Measurements from ENCODE around the gene SENP6. TPM values are rescaled to one million over a fixed set of nuclear protein-coding genes. Genes with fewer than 3 reads are reported as not detected.
"Not testable (repeated sequence)": the region's sequence is repeated elsewhere in the genome, so short reads cannot be mapped to it uniquely, and the experiment has no call there.

The SENP6 gene
- total and polyA plus RNA-seq, 7 experiments from 2014 or later, result 51.7 to 132 (median 106) TPM

- Mint-ChIP-seq H3K9me3 (peaks cover 0 to 12% (median 4%) of the 10 kb centered on the region in 11 donors), H3K36me3 (peaks cover 9 to 66% (median 50%) of the 10 kb centered on the region in 5 donors), H3K27ac (peak overlapping the region in 2 of 9 donors; percentile 38 to 42), H3K4me1 (peaks cover 14 to 42% (median 25%) of the 10 kb centered on the region in 7 donors)
- H3K27me3 Mint-ChIP-seq; H3K27me3 ChIP-seq (ENCODE audit: control insufficient read depth in 2 of 2, insufficient read depth in 2 of 2, low read length in 2 of 2); H3K9me3 ChIP-seq (ENCODE audit: control insufficient read depth in 2 of 3, low read length in 3 of 3); H3K4me1 ChIP-seq (ENCODE audit: control insufficient read depth in 2 of 2, insufficient read depth in 2 of 2, low read length in 2 of 2); intact Hi-C loops (cut with micrococcal nuclease); H3K4me3 ChIP-seq (ENCODE audit: low read length); H3K27ac ChIP-seq (ENCODE audit: low read depth, low read length); CTCF ChIA-PET; ATAC-seq; H3K4me3 Mint-ChIP-seq; H3K36me3 ChIP-seq (ENCODE audit: control insufficient read depth in 2 of 3, insufficient read depth in 3 of 3, low read length in 3 of 3): not testable (repeated sequence)
- POLR2A ChIA-PET, result interaction anchor here (0.7 kb wide), 1 partner anchor 428 kb away, joined by 3 read pairs; no protein-coding TSS in a partner anchor
- peak in 1 of 9 donors; percentile 7 for DNase-seq
Observed at GRCh38 chr6:75687937-75688336, 86.3 kb downstream of the SENP6 start.

GRCh38 chr6:75689576-75689975, 87.9 kb downstream of the SENP6 start:
- Histone ChIP-seq H3K4me3 (ENCODE audit: low read length) (no peak overlapping the region), H3K9me3 (ENCODE audit: control insufficient read depth in 2 of 3, low read length in 3 of 3) (no peaks in the 10 kb centered on the region), H3K4me1 (ENCODE audit: control insufficient read depth in 2 of 2, insufficient read depth in 2 of 2, low read length in 2 of 2) (no peaks in the 10 kb centered on the region), H3K27me3 (ENCODE audit: control insufficient read depth in 2 of 2, insufficient read depth in 2 of 2, low read length in 2 of 2) (no peaks in the 10 kb centered on the region), H3K36me3 (ENCODE audit: control insufficient read depth in 2 of 3, insufficient read depth in 3 of 3, low read length in 3 of 3) (peaks cover 0 to 9% (median 0%) of the 10 kb centered on the region in 3 experiments), H3K27ac (ENCODE audit: low read depth, low read length) (no peak overlapping the region)
- H3K27me3 Mint-ChIP-seq, result no peaks in the 10 kb centered on the region
- intact Hi-C loops (cut with micrococcal nuclease), result no loop called here
- no peak overlapping the region for H3K4me3 Mint-ChIP-seq
- H3K4me1 Mint-ChIP-seq, result peaks cover 14 to 32% (median 19%) of the 10 kb centered on the region in 7 donors
- H3K36me3 Mint-ChIP-seq, result peaks cover 6 to 55% (median 36%) of the 10 kb centered on the region in 5 donors
- H3K27ac Mint-ChIP-seq, result peak overlapping the region in 1 of 9 donors; percentile 14
- peaks cover 0 to 3% (median 0%) of the 10 kb centered on the region in 11 donors for H3K9me3 Mint-ChIP-seq
- ChIA-PET POLR2A (interaction anchor here (0.6 kb wide), 1 partner anchor 59 kb away, joined by 5 read pairs; no protein-coding TSS in a partner anchor), CTCF (no interaction called here)
- ATAC-seq, result no peak
- DNase-seq, result no peak

GRCh38 chr6:75691012-75691411, 89.3 kb downstream of the SENP6 start:
- H3K9me3 Mint-ChIP-seq, result peaks cover 0 to 3% (median 0%) of the 10 kb centered on the region in 11 donors
- intact Hi-C loops (cut with micrococcal nuclease), result loop anchor here in 1 of 2 donors (10.0 kb wide), 1 partner anchor 406 kb away; the partner anchor contains the start of gene TMEM30A

GRCh38 chr6:75693534-75693933, 91.9 kb downstream of the SENP6 start:
- H3K4me1 Mint-ChIP-seq, result peaks cover 0 to 2% (median 0%) of the 10 kb centered on the region in 7 donors
- no peak overlapping the region for H3K27ac ChIP-seq (ENCODE audit: low read depth, low read length)
- DNase-seq, result no peak
- CTCF ChIA-PET, result interaction anchor here (0.5 kb wide), 1 partner anchor 100 kb away, joined by 4 read pairs; no protein-coding TSS in a partner anchor
- peak overlapping the region in 1 of 9 donors; percentile 12 for H3K27ac Mint-ChIP-seq
- H3K9me3 Mint-ChIP-seq, result no peaks in the 10 kb centered on the region
- peaks cover 0 to 25% (median 7%) of the 10 kb centered on the region in 3 experiments for H3K36me3 ChIP-seq (ENCODE audit: control insufficient read depth in 2 of 3, insufficient read depth in 3 of 3, low read length in 3 of 3)
- peaks cover 0 to 34% (median 24%) of the 10 kb centered on the region in 5 donors for H3K36me3 Mint-ChIP-seq
- intact Hi-C loops (cut with micrococcal nuclease), result loop anchor here in 1 of 2 donors (10.0 kb wide), 1 partner anchor 409 kb away; the partner anchor contains the start of gene TMEM30A
- H3K27me3 ChIP-seq (ENCODE audit: control insufficient read depth in 2 of 2, insufficient read depth in 2 of 2, low read length in 2 of 2), result no peaks in the 10 kb centered on the region
- H3K27me3 Mint-ChIP-seq, result no peaks in the 10 kb centered on the region
- H3K4me3 Mint-ChIP-seq, result no peak overlapping the region
- no peak for ATAC-seq
- POLR2A ChIA-PET, result no interaction called here
- no peaks in the 10 kb centered on the region for H3K9me3 ChIP-seq (ENCODE audit: control insufficient read depth in 2 of 3, low read length in 3 of 3)
- H3K4me1 ChIP-seq (ENCODE audit: control insufficient read depth in 2 of 2, insufficient read depth in 2 of 2, low read length in 2 of 2), result no peaks in the 10 kb centered on the region
- H3K4me3 ChIP-seq (ENCODE audit: low read length), result no peak overlapping the region

More at GRCh38 chr6:75691012-75691411, 89.3 kb downstream of the SENP6 start:
- ATAC-seq (no peak), DNase-seq (no peak)
- Mint-ChIP-seq H3K4me1 (peaks cover 10 to 20% (median 14%) of the 10 kb centered on the region in 7 donors), H3K27ac (no peak overlapping the region), H3K36me3 (peaks cover 6 to 45% (median 27%) of the 10 kb centered on the region in 5 donors), H3K4me3 (no peak overlapping the region), H3K27me3 (no peaks in the 10 kb centered on the region)
- H3K4me1 ChIP-seq (ENCODE audit: control insufficient read depth in 2 of 2, insufficient read depth in 2 of 2, low read length in 2 of 2), result no peaks in the 10 kb centered on the region
- H3K27ac ChIP-seq (ENCODE audit: low read depth, low read length), result no peak overlapping the region
- peaks cover 0 to 9% (median 0%) of the 10 kb centered on the region in 3 experiments for H3K36me3 ChIP-seq (ENCODE audit: control insufficient read depth in 2 of 3, insufficient read depth in 3 of 3, low read length in 3 of 3)
- ChIA-PET CTCF (interaction anchor here (0.6 to 0.7 kb wide), 2 partner anchors 426 to 1952 kb away, joined by 3 read pairs; no protein-coding TSS in a partner anchor), POLR2A (no interaction called here)
- no peak overlapping the region for H3K4me3 ChIP-seq (ENCODE audit: low read length)
- no peaks in the 10 kb centered on the region for H3K9me3 ChIP-seq (ENCODE audit: control insufficient read depth in 2 of 3, low read length in 3 of 3)
- H3K27me3 ChIP-seq (ENCODE audit: control insufficient read depth in 2 of 2, insufficient read depth in 2 of 2, low read length in 2 of 2), result no peaks in the 10 kb centered on the region

- Mint-ChIP-seq H3K9me3 (no peaks in the 10 kb centered on the region), H3K4me3 (no peak overlapping the region), H3K4me1 (peaks cover 0 to 2% (median 0%) of the 10 kb centered on the region in 7 donors), H3K27me3 (no peaks in the 10 kb centered on the region), H3K27ac (peak overlapping the region in 1 of 9 donors; percentile 8), H3K36me3 (peaks cover 0 to 34% (median 24%) of the 10 kb centered on the region in 5 donors)
- POLR2A ChIA-PET, result no interaction called here
- intact Hi-C loops (cut with micrococcal nuclease), result loop anchor here in 1 of 2 donors (10.0 kb wide), 1 partner anchor 410 kb away; the partner anchor contains the start of gene TMEM30A
- Histone ChIP-seq H3K4me3 (ENCODE audit: low read length) (no peak overlapping the region), H3K27me3 (ENCODE audit: control insufficient read depth in 2 of 2, insufficient read depth in 2 of 2, low read length in 2 of 2) (no peaks in the 10 kb centered on the region), H3K36me3 (ENCODE audit: control insufficient read depth in 2 of 3, insufficient read depth in 3 of 3, low read length in 3 of 3) (peaks cover 0 to 25% (median 7%) of the 10 kb centered on the region in 3 experiments), H3K27ac (ENCODE audit: low read depth, low read length) (no peak overlapping the region), H3K9me3 (ENCODE audit: control insufficient read depth in 2 of 3, low read length in 3 of 3) (no peaks in the 10 kb centered on the region), H3K4me1 (ENCODE audit: control insufficient read depth in 2 of 2, insufficient read depth in 2 of 2, low read length in 2 of 2) (no peaks in the 10 kb centered on the region)
- no peak for DNase-seq
- CTCF ChIA-PET, result no interaction called here
- ATAC-seq, result no peak
Observed at GRCh38 chr6:75694406-75694805, 92.7 kb downstream of the SENP6 start.

- H3K9me3 Mint-ChIP-seq; intact Hi-C loops (cut with micrococcal nuclease); CTCF ChIA-PET; H3K4me3 ChIP-seq (ENCODE audit: low read length); DNase-seq; H3K4me3 Mint-ChIP-seq; H3K4me1 Mint-ChIP-seq; H3K27ac Mint-ChIP-seq; H3K27ac ChIP-seq (ENCODE audit: low read depth, low read length); H3K9me3 ChIP-seq (ENCODE audit: control insufficient read depth in 2 of 3, low read length in 3 of 3); POLR2A ChIA-PET; H3K27me3 Mint-ChIP-seq; H3K4me1 ChIP-seq (ENCODE audit: control insufficient read depth in 2 of 2, insufficient read depth in 2 of 2, low read length in 2 of 2); ATAC-seq; H3K27me3 ChIP-seq (ENCODE audit: control insufficient read depth in 2 of 2, insufficient read depth in 2 of 2, low read length in 2 of 2): not testable (repeated sequence)
- peaks cover 4 to 56% (median 40%) of the 10 kb centered on the region in 5 donors for H3K36me3 Mint-ChIP-seq
- peaks cover 7 to 31% (median 12%) of the 10 kb centered on the region in 3 experiments for H3K36me3 ChIP-seq (ENCODE audit: control insufficient read depth in 2 of 3, insufficient read depth in 3 of 3, low read length in 3 of 3)
Observed at GRCh38 chr6:75708334-75708733, 106.7 kb downstream of the SENP6 start.

GRCh38 chr6:75711173-75711572, 109.5 kb downstream of the SENP6 start:
- H3K27ac ChIP-seq (ENCODE audit: low read depth, low read length), result no peak overlapping the region
- intact Hi-C loops (cut with micrococcal nuclease), result no loop called here
- no peak overlapping the region for H3K4me3 Mint-ChIP-seq
- H3K36me3 ChIP-seq (ENCODE audit: control insufficient read depth in 2 of 3, insufficient read depth in 3 of 3, low read length in 3 of 3), result peaks cover 12 to 45% (median 16%) of the 10 kb centered on the region in 3 experiments
- no peaks in the 10 kb centered on the region for H3K9me3 Mint-ChIP-seq
- H3K36me3 Mint-ChIP-seq, result peaks cover 10 to 57% (median 41%) of the 10 kb centered on the region in 5 donors
- H3K27ac Mint-ChIP-seq, result no peak overlapping the region
- H3K27me3 Mint-ChIP-seq, result no peaks in the 10 kb centered on the region
- no peaks in the 10 kb centered on the region for H3K27me3 ChIP-seq (ENCODE audit: control insufficient read depth in 2 of 2, insufficient read depth in 2 of 2, low read length in 2 of 2)
- ChIA-PET CTCF (no interaction called here), POLR2A (no interaction called here)
- H3K4me1 ChIP-seq (ENCODE audit: control insufficient read depth in 2 of 2, insufficient read depth in 2 of 2, low read length in 2 of 2), result no peaks in the 10 kb centered on the region
- ATAC-seq, result no peak
- DNase-seq, result no peak
- no peak overlapping the region for H3K4me3 ChIP-seq (ENCODE audit: low read length)
- H3K4me1 Mint-ChIP-seq, result peaks cover 0 to 4% (median 0%) of the 10 kb centered on the region in 7 donors
- no peaks in the 10 kb centered on the region for H3K9me3 ChIP-seq (ENCODE audit: control insufficient read depth in 2 of 3, low read length in 3 of 3)
